Eye (tissue), 1 donor: ENCODE results near the gene SCG2.
A peak's percentile ranks its signal among the peaks of the same experiment; 100 is the strongest.
"Not testable (repeated sequence)": the region's sequence is repeated elsewhere in the genome, so short reads cannot be mapped to it uniquely, and the experiment has no call there.

Source experiments
- DNase-seq: peaks from one replicate; pipeline ENCODE4 v3.0.0-alpha.2; 2015

Gene SCG2

GRCh38 chr2:223607476-223607875 lies 5.3 kb upstream of the SCG2 start:
- DNase-seq = no peak

- no peak for DNase-seq
Measured at GRCh38 chr2:223606946-223607345, 4.8 kb upstream of the SCG2 start.

GRCh38 chr2:223604231-223604630 lies 2.1 kb upstream of the SCG2 start:
- no peak for DNase-seq

- no peak for DNase-seq
Measured at GRCh38 chr2:223602972-223603371, 811 bp upstream of the SCG2 start.

- no peak for DNase-seq
Measured at GRCh38 chr2:223601018-223601417, 1.1 kb downstream of the SCG2 start.

GRCh38 chr2:223599640-223600380 lies 2.4 kb downstream of the SCG2 start:
- DNase-seq = no peak

- DNase-seq = no peak
Measured at GRCh38 chr2:223598994-223599639, 3.0 kb downstream of the SCG2 start.

- DNase-seq = no peak
Measured at GRCh38 chr2:223597076-223597475, 5.1 kb downstream of the SCG2 start.

- DNase-seq = no peak
Measured at GRCh38 chr2:223596208-223596607, 6.0 kb downstream of the SCG2 start.

GRCh38 chr2:223594831-223595230 lies 7.3 kb downstream of the SCG2 start:
- DNase-seq = no peak

- no peak for DNase-seq
Measured at GRCh38 chr2:223594259-223594658, 7.9 kb downstream of the SCG2 start.

- DNase-seq = not testable (repeated sequence)
Measured at GRCh38 chr2:223592689-223593088, 9.5 kb downstream of the SCG2 start.

GRCh38 chr2:223591596-223591995 lies 10.6 kb downstream of the SCG2 start:
- no peak for DNase-seq

- no peak for DNase-seq
Measured at GRCh38 chr2:223590964-223591363, 11.2 kb downstream of the SCG2 start.

- DNase-seq = no peak
Measured at GRCh38 chr2:223589901-223590300, 12.3 kb downstream of the SCG2 start.

GRCh38 chr2:223588251-223588650 lies 13.9 kb downstream of the SCG2 start:
- no peak for DNase-seq

GRCh38 chr2:223587301-223587700 lies 14.9 kb downstream of the SCG2 start:
- DNase-seq = no peak

- no peak for DNase-seq
Measured at GRCh38 chr2:223586261-223586660, 15.9 kb downstream of the SCG2 start.

- no peak for DNase-seq
Measured at GRCh38 chr2:223585666-223586065, 16.5 kb downstream of the SCG2 start.

GRCh38 chr2:223582001-223582400 lies 20.2 kb downstream of the SCG2 start:
- no peak for DNase-seq

- DNase-seq = peak; percentile 48
Measured at GRCh38 chr2:223580951-223581350, 21.2 kb downstream of the SCG2 start.

- DNase-seq = no peak
Measured at GRCh38 chr2:223578846-223579245, 23.3 kb downstream of the SCG2 start.

GRCh38 chr2:223576873-223577272 lies 25.3 kb downstream of the SCG2 start:
- no peak for DNase-seq

GRCh38 chr2:223570784-223571183 lies 31.4 kb downstream of the SCG2 start:
- no peak for DNase-seq

GRCh38 chr2:223566396-223566795 lies 35.8 kb downstream of the SCG2 start:
- no peak for DNase-seq
